Activated naive CD8-positive, alpha-beta T cell treated with anti-CD3 and anti-CD28 coated beads, Interleukin-2, amount 10 ng/mL, durations not matched to agents 7 days and 5 days (primary cell): ENCODE results near the gene MAPK10. TPM values are rescaled to one million over a fixed set of nuclear protein-coding genes. Genes with fewer than 3 reads are reported as not detected.

Source experiments
- ATAC-seq: fragments of 150-1000 bp; cut with Tn5 transposase; one replicate; pipeline ENCODE4 v1.10.0; 2021; ENCODE audit warnings: low read depth, moderate library complexity
- POLR2A ChIA-PET: fragments of 350-600 bp; sonication (Branson Sonifier 250); formaldehyde crosslinking; loops from one replicate; lab custom pipeline; 2021; ENCODE audit warnings: antibody characterized with exemption; lab: Charles Lee
- DNase-seq: peaks from one replicate; pipeline ENCODE4 v3.0.0; 2021
- H3K27ac Mint-ChIP-seq: one replicate; pipeline ENCODE4 v1.8.0; 2022; ENCODE audit warnings: mild to moderate bottlenecking, mixed read lengths
- H3K27me3 Mint-ChIP-seq: one replicate; pipeline ENCODE4 v1.8.0; 2022; ENCODE audit warnings: mild to moderate bottlenecking, moderate library complexity, mixed read lengths
- H3K36me3 Mint-ChIP-seq: one replicate; pipeline ENCODE4 v1.8.0; 2021; ENCODE audit warnings: mild to moderate bottlenecking, mixed read lengths
- H3K4me1 Mint-ChIP-seq: one replicate; pipeline ENCODE4 v1.8.0; 2021; ENCODE audit warnings: mixed read lengths
- H3K4me3 Mint-ChIP-seq: one replicate; pipeline ENCODE4 v1.8.0; 2022; ENCODE audit warnings: mild to moderate bottlenecking, moderate library complexity, mixed read lengths
- H3K9me3 Mint-ChIP-seq: one replicate; pipeline ENCODE4 v1.8.0; 2021; ENCODE audit warnings: mixed read lengths
- total RNA-seq, 2 experiments: library from RNA; stranded (reverse); gene quantifications; one replicate each; pipeline ENCODE4 v1.2.3, GENCODE V29; 2021

The MAPK10 gene
- total RNA-seq, 2 experiments from 2014 or later, result not detected

DNA sequence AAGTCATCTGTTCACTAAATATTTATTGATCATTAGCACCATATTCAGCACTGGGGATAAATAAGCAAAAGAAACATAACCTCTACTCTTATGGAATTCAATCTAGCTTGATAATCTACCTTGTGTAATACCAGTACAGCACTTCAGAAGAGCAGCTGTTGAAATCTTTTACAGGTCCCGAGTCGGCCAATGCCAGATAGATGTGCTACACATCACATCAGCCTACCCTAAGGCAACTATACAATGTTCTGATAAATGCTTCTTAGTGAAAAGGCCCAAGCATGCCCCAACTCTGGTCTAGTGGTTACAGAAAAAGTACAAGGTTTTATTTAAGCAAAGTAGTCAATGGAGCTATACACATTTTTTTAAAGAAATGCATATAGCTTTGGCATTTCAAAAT, 68.7 kb downstream of the MAPK10 start:
- Mint-ChIP-seq H3K4me1 (no peaks in the 10 kb centered on the region), H3K27me3 (no peaks in the 10 kb centered on the region), H3K27ac (no peak overlapping the region), H3K9me3 (no peaks in the 10 kb centered on the region), H3K36me3 (no peaks in the 10 kb centered on the region), H3K4me3 (no peak overlapping the region)
- POLR2A ChIA-PET, result no interaction called here
- no peak for ATAC-seq
- no peak for DNase-seq

DNA sequence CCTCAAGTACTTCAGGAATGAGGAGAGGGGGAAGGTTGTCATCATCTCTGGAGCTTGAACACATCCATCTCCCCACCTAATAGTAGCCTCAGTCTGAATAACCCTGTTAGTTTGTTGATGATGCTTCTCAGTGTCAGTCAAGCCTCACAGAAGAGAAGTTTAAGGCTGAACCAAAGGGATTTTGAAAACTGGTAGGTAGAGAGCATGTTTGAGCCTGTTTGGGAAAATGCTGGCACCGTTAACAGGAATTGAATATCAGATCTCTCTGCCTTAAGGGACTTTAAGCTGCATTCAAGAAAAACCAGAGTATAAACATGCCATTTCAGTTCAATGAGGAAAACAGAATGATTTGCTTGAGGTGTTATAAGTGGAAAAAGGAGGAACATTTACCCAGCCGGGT, 73.1 kb downstream of the MAPK10 start:
- no peak overlapping the region for H3K4me3 Mint-ChIP-seq
- H3K27ac Mint-ChIP-seq, result no peak overlapping the region
- no peaks in the 10 kb centered on the region for H3K9me3 Mint-ChIP-seq
- no peaks in the 10 kb centered on the region for H3K4me1 Mint-ChIP-seq
- no peaks in the 10 kb centered on the region for H3K36me3 Mint-ChIP-seq
- POLR2A ChIA-PET, result no interaction called here
- no peaks in the 10 kb centered on the region for H3K27me3 Mint-ChIP-seq
- DNase-seq (no peak), ATAC-seq (no peak)

DNA sequence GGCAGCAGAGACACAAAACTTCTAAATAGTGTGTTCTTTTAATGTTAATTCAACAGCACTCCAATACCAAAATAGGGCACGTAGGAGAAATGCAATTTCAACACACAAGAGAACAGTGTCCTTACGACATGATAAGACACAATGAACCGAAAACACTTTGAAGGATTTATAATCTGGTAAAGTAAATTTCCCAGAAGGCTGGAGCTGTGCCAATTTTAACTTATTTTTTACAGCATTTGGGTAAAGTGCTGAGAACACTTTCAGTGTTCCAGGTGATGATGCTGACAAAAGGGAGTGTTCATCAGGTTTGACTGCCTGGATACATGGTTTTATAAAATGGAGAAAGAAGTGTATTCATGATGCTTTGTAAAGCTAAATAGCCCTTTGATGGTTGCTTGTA, 76.5 kb downstream of the MAPK10 start:
- no peak overlapping the region for H3K4me3 Mint-ChIP-seq
- H3K36me3 Mint-ChIP-seq, result no peaks in the 10 kb centered on the region
- no peaks in the 10 kb centered on the region for H3K9me3 Mint-ChIP-seq
- no peaks in the 10 kb centered on the region for H3K27me3 Mint-ChIP-seq
- ATAC-seq, result no peak
- H3K4me1 Mint-ChIP-seq, result no peaks in the 10 kb centered on the region
- H3K27ac Mint-ChIP-seq, result no peak overlapping the region
- POLR2A ChIA-PET, result no interaction called here
- DNase-seq, result no peak

DNA sequence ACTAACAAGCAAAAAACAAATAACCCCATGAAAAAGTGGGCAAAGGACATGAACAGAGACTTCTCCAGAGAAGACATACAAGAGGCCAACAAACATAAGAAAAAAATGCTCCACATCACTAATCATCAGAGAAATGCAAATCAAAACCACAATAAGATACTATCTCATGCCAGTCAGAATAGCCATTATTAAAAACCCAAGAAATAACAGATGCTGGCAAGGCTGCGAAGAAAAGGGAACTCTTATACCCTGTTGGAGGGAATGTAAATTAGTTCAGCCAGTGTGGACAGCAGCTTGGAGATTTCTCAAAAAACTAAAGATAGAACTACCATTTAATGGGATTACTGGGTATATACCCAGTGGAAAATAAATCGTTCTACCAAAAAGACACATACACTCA, 79.6 kb downstream of the MAPK10 start:
- POLR2A ChIA-PET, result no interaction called here
- H3K27ac Mint-ChIP-seq, result no peak overlapping the region

DNA sequence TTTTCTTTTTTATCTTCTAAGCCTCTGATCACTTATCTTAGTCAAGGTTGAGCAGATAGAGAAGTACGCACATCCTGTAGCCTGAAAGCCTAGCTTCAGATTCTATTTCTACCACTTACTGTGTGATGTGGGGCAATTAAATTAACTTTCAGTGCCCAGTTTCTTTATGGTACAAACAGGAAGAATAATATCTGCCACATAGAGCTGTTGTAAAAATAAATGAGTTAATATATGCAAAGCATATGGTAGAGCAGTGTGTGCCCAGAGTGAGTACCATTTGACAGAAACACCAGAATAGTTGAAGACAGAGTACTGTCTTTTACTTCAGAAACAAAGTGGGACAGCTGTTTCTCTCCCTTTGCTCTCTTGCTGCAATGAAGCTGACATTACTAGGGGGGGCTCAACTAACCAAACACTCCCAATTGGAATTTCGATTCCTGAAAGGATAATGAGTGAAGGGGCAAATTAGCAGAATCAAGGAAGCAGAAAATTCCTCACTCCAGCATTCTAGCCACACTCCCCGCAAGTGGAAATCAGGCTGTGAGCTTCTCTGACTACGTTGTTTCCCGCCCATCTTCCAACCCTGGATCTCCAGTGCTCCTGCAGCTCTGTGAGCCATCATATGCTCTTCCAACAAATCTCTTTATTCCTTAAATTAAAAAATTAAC, 80.4 kb downstream of the MAPK10 start:
- no peaks in the 10 kb centered on the region for H3K4me1 Mint-ChIP-seq
- ATAC-seq (no peak), DNase-seq (no peak)
- H3K4me3 Mint-ChIP-seq, result no peak overlapping the region
- H3K9me3 Mint-ChIP-seq, result no peaks in the 10 kb centered on the region
- no peak overlapping the region for H3K27ac Mint-ChIP-seq
- no peaks in the 10 kb centered on the region for H3K36me3 Mint-ChIP-seq
- H3K27me3 Mint-ChIP-seq, result peaks cover 5% of the 10 kb centered on the region
- POLR2A ChIA-PET, result no interaction called here

More for the DNA sequence above, 79.6 kb downstream of the MAPK10 start:
- no peak overlapping the region for H3K4me3 Mint-ChIP-seq
- peaks cover 4% of the 10 kb centered on the region for H3K27me3 Mint-ChIP-seq
- H3K9me3 Mint-ChIP-seq, result no peaks in the 10 kb centered on the region
- H3K4me1 Mint-ChIP-seq, result no peaks in the 10 kb centered on the region
- ATAC-seq (no peak), DNase-seq (no peak)
- no peaks in the 10 kb centered on the region for H3K36me3 Mint-ChIP-seq

DNA sequence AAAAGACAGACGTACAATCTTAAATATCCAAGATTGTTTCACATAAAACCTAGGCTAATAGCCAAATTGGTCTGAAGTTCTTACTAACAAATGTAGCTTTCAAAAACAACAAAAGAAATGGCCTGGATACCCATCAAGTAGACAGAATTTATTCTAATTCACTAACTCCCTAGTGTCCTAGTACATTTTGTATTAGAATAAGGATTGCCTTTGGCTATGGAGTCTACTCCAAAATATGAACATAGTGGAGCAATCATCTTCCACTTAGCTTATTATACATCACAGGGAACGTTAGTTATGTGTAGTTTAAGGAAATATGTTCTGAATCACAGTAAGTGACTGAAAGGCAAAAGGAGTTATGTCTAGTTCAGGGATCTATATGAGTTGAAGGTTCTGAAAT, 81.7 kb downstream of the MAPK10 start:
- Mint-ChIP-seq H3K27me3 (peaks cover 9% of the 10 kb centered on the region), H3K4me1 (no peaks in the 10 kb centered on the region), H3K27ac (no peak overlapping the region), H3K36me3 (no peaks in the 10 kb centered on the region), H3K4me3 (no peak overlapping the region), H3K9me3 (no peaks in the 10 kb centered on the region)
- ATAC-seq, result no peak
- POLR2A ChIA-PET, result no interaction called here
- DNase-seq, result no peak

DNA sequence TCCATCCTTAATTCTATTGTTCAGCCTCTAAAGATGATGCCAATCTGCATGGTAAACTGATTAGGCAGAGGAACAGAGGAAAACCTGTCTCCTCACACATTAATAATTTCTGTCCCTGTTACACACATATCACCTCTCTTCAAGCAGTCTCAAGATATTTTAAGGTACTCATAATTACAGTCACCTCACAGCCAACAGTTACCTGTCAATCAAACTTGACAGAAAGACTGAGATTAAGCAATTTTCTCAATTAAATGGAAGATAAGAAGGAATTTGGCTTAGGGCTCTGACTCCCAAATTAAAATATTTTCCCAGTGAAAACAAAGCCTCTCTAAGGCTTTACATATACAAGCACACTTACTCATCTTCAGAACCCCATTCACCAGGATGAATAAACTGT, 85.2 kb downstream of the MAPK10 start:
- POLR2A ChIA-PET, result no interaction called here
- Mint-ChIP-seq H3K27ac (no peak overlapping the region), H3K36me3 (no peaks in the 10 kb centered on the region), H3K9me3 (no peaks in the 10 kb centered on the region), H3K4me1 (no peaks in the 10 kb centered on the region), H3K27me3 (peaks cover 9% of the 10 kb centered on the region), H3K4me3 (no peak overlapping the region)
- no peak for ATAC-seq
- no peak for DNase-seq

DNA sequence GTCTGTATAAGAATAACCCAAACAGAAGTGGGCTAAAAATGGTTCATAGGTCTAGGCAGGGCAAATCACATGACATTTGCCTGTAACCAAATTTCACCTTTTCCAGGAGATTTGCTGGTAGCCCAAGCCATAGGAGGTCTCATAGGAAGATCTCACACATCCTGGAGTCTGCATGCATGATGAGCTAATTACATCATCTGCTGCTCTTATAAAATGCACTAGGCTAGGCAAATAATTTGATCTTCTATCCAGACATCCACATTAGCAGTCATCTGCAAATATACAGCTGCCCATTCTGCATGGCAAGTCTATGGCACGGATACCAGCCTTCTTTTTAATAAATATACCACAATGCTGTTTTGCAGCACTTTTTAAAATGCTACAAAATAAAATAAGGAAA, 87.2 kb downstream of the MAPK10 start:
- H3K27ac Mint-ChIP-seq, result no peak overlapping the region
- DNase-seq (no peak), ATAC-seq (no peak)
- H3K27me3 Mint-ChIP-seq, result peaks cover 9% of the 10 kb centered on the region
- no peaks in the 10 kb centered on the region for H3K4me1 Mint-ChIP-seq
- no peaks in the 10 kb centered on the region for H3K36me3 Mint-ChIP-seq
- no peak overlapping the region for H3K4me3 Mint-ChIP-seq
- POLR2A ChIA-PET, result no interaction called here
- H3K9me3 Mint-ChIP-seq, result no peaks in the 10 kb centered on the region

DNA sequence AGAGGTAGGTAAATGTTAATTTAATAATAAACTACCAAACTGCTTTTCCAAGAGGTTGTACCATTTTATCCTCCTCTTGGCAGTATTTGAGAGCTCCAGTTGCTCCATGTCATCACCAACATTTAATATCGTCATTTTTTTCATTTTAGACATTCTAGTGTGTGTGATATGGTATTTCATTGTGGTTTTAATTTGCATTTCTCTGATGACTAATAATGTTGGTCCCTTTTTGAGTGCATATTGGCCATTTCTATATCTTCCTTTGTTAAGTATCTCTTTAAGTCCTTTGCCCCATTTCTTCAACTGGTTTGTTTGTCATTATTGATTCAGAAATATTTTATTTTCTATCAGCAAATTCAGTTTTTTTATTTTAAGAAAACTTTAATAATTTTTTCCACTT, 88.8 kb downstream of the MAPK10 start:
- Mint-ChIP-seq H3K27me3 (peaks cover 5% of the 10 kb centered on the region), H3K36me3 (no peaks in the 10 kb centered on the region)
- no peak for ATAC-seq

DNA sequence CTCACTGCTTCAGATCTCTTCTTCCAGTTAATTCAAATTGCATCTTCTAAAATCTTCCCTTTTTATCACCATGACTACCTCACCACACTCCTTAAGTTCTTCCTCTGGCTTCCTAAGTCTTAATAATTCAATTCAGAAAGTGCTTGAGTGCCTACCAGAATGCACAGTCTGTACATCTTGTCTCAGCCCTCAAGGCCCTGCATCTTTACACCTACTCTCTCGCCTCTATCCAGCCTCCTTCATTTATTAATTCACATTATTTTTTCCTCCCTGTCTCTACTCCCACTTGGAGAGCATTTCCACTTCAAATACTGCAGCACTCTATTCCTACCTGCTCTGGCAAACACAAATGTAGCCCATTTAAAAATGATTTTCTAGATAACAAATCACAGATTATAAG, 90.5 kb downstream of the MAPK10 start:
- no peak for DNase-seq
- H3K27me3 Mint-ChIP-seq, result peaks cover 4% of the 10 kb centered on the region
- H3K27ac Mint-ChIP-seq, result no peak overlapping the region
- no peaks in the 10 kb centered on the region for H3K4me1 Mint-ChIP-seq
- H3K36me3 Mint-ChIP-seq, result no peaks in the 10 kb centered on the region
- H3K9me3 Mint-ChIP-seq, result no peaks in the 10 kb centered on the region
- POLR2A ChIA-PET, result no interaction called here
- no peak overlapping the region for H3K4me3 Mint-ChIP-seq
- no peak for ATAC-seq

More for the DNA sequence above, 88.8 kb downstream of the MAPK10 start:
- no peak for DNase-seq
- Mint-ChIP-seq H3K9me3 (no peaks in the 10 kb centered on the region), H3K4me1 (no peaks in the 10 kb centered on the region), H3K4me3 (no peak overlapping the region), H3K27ac (no peak overlapping the region)
- POLR2A ChIA-PET, result no interaction called here

DNA sequence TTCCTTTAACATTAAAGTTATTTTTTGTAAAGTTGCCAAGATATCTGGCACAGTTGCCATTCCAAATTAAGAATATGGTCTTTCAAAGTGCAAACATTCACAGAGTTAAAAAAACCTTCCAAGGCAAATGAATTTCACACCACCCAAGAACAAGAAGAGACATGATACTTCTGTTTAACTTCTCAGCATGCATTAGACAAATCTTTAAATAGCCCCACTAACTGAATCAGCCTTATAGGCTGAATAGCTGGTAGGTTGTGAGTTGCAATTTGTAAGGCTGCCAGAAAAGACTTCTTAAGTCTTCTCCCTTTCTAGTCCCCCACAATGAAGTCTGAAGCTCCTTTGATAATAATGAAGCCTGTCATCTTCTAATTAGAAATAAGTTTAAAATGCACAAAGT, 95.6 kb downstream of the MAPK10 start:
- no peaks in the 10 kb centered on the region for H3K27me3 Mint-ChIP-seq
- no peaks in the 10 kb centered on the region for H3K4me1 Mint-ChIP-seq
- no peaks in the 10 kb centered on the region for H3K9me3 Mint-ChIP-seq
- POLR2A ChIA-PET, result no interaction called here
- no peaks in the 10 kb centered on the region for H3K36me3 Mint-ChIP-seq
- DNase-seq, result no peak
- H3K4me3 Mint-ChIP-seq, result no peak overlapping the region
- ATAC-seq, result no peak
- H3K27ac Mint-ChIP-seq, result no peak overlapping the region

DNA sequence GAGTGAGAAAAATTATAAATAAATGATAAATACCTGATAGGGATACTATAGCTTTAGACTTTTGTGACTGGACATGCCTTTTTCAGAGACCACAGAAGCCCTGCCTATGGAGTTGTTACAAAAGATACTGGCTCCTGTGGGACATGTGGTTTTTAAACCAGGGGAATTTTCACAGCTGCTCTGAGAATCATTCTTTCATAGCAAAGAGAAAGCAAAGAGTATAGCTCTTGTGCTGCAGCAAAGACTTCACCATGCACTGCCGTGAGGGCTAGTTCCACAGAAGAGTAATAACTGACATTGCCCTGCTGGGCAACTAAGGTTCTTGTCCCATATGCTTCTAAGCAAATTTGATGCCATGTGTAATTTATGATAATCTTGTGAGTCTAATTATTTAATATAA, 98.2 kb downstream of the MAPK10 start:
- DNase-seq (no peak), ATAC-seq (no peak)
- Mint-ChIP-seq H3K27me3 (no peaks in the 10 kb centered on the region), H3K36me3 (no peaks in the 10 kb centered on the region), H3K4me3 (no peak overlapping the region), H3K4me1 (no peaks in the 10 kb centered on the region), H3K9me3 (no peaks in the 10 kb centered on the region), H3K27ac (no peak overlapping the region)
- POLR2A ChIA-PET, result no interaction called here

DNA sequence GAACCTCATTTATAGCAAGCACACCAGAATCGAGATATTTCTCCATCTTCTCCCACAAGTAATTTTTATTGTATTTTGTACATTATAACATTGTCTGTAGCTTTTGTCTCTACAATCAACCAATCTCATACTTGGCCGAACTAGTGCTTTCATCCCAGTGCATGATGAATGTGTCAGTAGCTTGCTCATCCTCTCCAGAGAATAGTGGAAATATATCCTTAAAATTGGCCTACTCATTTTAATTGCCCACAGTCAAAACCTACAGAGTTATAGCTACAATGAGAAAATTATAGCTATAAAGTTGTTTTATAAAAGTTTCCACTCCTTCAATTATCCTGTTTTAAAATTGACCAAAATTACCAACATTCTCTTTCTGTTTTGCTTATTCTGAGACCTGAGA, 103.8 kb downstream of the MAPK10 start:
- ATAC-seq (no peak), DNase-seq (no peak)
- Mint-ChIP-seq H3K9me3 (no peaks in the 10 kb centered on the region), H3K36me3 (no peaks in the 10 kb centered on the region), H3K27me3 (no peaks in the 10 kb centered on the region), H3K4me3 (no peak overlapping the region), H3K27ac (no peak overlapping the region), H3K4me1 (no peaks in the 10 kb centered on the region)
- POLR2A ChIA-PET, result no interaction called here

DNA sequence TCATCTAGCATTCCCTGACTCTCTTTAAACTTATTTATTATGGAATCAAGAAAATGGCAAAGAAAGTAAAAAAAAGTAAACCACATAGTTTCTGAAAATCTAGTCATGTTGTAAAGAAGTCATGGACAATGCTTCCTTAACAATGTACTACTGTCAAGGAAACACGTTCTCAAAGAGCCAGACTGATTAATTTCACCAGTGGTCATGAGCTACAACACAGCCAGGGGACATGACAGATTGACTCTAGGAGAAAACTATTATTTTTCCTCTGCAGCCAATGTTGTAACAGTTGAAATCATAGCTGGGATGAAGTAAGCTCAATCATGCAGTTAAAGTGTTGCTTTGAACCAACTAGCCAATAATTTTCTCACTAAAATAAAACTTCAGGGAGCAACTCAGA, 109.2 kb downstream of the MAPK10 start:
- Mint-ChIP-seq H3K9me3 (no peaks in the 10 kb centered on the region), H3K27ac (no peak overlapping the region), H3K36me3 (no peaks in the 10 kb centered on the region), H3K4me3 (no peak overlapping the region), H3K27me3 (no peaks in the 10 kb centered on the region), H3K4me1 (no peaks in the 10 kb centered on the region)
- DNase-seq, result no peak
- no peak for ATAC-seq
- POLR2A ChIA-PET, result no interaction called here

DNA sequence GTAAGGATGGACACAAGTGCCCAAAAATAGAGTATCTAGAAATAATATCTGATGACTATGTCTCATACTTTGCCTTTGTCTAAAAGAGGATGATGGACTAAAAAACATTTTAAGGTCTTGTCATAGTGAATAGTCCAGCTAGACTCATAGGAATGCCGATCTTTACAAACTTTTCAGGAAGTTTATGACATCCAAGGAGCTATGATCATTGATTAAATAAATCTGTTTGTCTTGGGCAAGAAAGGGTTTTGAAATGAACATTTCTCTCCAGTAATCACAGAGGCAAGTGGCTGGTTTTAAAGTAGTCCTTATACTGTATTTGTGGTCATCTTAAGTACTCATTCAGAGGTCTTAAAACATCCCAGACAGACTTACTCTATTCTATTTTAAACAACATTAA, 109.8 kb downstream of the MAPK10 start:
- no peak overlapping the region for H3K27ac Mint-ChIP-seq
- no peaks in the 10 kb centered on the region for H3K9me3 Mint-ChIP-seq
- DNase-seq, result no peak
- H3K4me1 Mint-ChIP-seq, result no peaks in the 10 kb centered on the region
- ATAC-seq, result no peak
- POLR2A ChIA-PET, result no interaction called here
- H3K27me3 Mint-ChIP-seq, result no peaks in the 10 kb centered on the region
- no peak overlapping the region for H3K4me3 Mint-ChIP-seq
- no peaks in the 10 kb centered on the region for H3K36me3 Mint-ChIP-seq
